ENCODE data around the gene PLA2G2A.
"Not testable (repeated sequence)": the region's sequence is repeated elsewhere in the genome, so short reads cannot be mapped to it uniquely, and the experiment has no call there.

DNA sequence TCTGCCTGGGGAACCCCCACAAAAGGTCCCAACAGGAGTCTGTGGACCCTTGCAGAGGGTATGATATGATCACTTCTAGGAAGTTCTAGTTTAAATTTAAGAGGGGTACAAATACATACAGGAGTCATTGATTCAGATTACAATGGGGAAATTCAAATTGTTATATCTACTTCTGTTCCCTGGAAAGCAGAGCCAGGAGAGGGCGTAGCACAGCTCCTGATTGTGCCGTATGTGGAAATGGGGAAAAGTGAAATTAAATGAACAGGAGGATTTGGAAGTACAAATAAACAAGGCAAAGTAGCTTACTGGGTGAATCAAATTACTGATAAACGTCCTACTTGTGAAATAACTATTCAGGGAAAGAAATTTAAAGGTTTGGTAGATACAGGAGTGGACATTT lies 19.4 kb upstream of the PLA2G2A start:
- TF ChIP-seq ZEB2 (IDR thresholded peaks at IDR 0.05) = not testable (repeated sequence)
- TF ChIP-seq, protein P1, sequence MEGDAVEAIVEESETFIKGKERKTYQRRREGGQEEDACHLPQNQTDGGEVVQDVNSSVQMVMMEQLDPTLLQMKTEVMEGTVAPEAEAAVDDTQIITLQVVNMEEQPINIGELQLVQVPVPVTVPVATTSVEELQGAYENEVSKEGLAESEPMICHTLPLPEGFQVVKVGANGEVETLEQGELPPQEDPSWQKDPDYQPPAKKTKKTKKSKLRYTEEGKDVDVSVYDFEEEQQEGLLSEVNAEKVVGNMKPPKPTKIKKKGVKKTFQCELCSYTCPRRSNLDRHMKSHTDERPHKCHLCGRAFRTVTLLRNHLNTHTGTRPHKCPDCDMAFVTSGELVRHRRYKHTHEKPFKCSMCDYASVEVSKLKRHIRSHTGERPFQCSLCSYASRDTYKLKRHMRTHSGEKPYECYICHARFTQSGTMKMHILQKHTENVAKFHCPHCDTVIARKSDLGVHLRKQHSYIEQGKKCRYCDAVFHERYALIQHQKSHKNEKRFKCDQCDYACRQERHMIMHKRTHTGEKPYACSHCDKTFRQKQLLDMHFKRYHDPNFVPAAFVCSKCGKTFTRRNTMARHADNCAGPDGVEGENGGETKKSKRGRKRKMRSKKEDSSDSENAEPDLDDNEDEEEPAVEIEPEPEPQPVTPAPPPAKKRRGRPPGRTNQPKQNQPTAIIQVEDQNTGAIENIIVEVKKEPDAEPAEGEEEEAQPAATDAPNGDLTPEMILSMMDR (IDR thresholded peaks at IDR 0.05 in 2 of 3, conservative IDR thresholded peaks at IDR 0.05 in 1 of 3; ENCODE audit: insufficient read depth in 2 of 3, low read depth in 1 of 3, low read length in 3 of 3) = not testable (repeated sequence)
